Activated CD8-positive, alpha-beta memory T cell treated with anti-CD3 and anti-CD28 coated beads, Interleukin-2, amount 50 U/mL, for 4 hours (primary cell): Measurements from ENCODE around the gene ARF6.
"Not testable (repeated sequence)": the region's sequence is repeated elsewhere in the genome, so short reads cannot be mapped to it uniquely, and the experiment has no call there.

Experiments
- DNase-seq: peaks from one replicate; pipeline ENCODE4 v3.0.0-alpha.2; 2020

Gene ARF6

DNA sequence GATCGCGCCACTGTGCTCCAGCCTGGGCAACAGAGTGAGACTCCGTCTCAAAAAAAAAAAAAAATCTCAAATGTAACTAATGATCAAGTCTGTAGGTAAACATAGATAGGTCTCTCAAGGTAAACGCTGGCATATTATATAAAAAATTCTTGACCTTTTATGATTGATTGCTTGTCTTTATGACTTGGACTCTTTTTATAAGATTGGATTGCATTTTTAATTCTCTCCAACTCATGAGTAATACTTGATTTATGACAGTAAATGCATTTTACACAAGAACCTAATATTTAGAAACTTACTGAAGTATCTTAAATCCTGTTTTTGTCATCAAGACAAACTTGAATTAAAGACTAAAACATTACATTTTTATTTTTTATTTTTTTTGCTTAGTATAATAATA, 16.1 kb downstream of the ARF6 start:
- DNase-seq: no peak

DNA sequence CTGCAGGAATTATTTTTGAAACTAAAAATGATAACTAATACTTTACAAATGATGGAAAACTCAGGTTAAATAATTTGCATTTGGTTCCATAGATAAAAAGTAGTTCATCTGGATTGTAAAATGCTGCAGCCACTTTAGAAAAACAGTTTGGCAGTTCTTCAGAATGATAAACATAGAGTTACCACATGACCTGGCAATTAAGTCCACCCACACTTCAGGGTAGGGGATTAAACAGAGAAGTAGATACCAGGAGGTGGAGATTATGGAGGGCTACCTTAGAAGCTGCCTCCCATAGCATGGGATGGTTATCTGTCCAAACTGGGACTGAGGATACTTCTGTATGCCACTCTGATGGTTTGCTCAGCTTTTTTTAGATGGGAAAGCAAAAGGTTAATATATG, 22.2 kb downstream of the ARF6 start:
- DNase-seq: no peak

DNA sequence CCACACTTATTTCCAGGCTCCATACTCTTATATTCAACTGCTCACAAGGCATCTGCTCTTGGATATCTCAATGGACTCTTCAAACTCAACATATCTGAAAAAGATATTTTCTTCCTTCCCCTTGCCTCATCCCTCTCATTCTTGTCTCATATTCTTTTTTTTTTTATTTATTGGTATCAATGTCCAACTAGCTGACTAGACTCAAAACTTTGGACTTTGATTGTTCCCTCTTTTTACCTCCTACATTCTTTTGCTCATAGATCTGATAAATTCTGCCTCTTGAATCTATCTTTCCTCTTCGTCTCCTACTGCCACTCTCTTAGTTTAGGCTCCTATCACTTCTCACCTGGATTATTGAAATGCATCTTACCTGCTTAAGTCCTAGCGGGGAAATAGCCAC, 25.8 kb downstream of the ARF6 start:
- DNase-seq: no peak

DNA sequence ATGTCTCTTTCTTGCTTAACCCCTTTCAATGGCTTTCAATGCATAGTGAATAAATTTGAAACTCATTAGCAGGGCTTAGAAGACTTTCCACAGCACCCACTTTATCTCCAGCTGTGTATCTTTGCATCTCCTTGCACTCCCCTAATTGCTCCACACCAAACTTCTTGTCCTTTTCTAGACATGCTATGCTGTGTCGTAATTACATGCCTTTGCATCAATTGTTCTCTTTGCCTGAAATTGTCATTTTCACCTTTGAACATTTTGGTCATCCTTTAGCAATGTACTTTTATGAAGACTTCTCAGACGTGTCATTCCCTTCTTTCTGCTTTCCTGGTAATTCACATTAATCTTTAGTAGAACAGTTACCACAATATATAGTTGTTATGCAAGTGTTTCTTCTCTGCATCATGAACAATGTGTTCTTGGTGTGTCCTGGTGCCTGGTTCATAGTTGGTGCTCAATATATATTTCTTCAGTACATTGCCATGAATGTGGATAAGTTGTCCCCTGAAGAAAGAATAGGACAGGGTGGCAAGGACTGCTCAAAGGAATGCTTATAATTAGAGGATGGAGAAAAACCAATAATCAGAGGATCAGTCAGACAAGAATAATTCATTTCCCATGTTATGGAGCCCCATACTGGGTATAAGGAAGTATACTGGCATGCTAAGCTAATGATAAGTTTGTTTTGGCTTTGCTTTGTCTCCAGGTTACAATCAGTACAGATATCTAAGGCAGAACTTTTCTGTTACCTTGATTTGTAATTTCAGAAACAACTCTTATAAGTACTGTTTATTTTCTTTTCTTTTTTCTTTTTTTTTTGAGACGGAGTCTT, 27.2 kb downstream of the ARF6 start:
- DNase-seq: no peak

DNA sequence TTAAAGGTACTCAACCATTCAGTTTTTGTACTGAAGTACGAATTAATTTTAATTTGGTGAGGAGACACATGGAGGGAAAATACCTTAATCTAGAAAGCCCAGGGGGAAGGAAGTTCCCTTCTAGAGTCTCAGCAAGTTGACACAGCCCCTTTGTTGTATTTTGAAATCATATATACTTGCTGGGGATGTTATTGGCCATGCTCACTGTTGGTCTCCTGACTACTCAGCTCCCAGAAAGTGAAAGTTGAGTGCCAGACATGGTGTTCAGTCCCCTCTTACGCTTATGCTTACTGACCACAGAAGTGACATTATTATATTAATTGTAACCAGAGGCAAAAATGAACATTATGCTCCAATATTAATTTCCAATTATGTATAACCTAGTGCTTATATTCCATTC, 28.1 kb downstream of the ARF6 start:
- no peak for DNase-seq

DNA sequence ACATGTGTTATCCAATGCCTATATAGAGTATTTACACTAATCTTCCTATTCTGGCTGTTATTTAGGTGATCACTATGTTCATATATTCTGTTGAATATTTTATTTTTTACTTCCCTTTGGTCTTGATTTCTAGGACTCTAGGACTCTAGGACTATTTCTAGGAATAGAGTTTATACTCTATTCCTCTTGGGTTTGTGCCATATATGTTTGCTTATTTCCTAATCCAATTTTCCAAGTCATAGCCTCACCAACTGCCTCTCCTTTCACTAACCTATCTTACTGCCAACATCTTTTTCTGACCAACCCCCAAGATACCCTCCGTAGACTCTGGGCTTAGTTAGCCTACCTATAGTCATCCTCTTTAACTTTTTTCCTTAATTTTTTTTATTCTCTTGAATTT, 28.5 kb downstream of the ARF6 start:
- DNase-seq: no peak

DNA sequence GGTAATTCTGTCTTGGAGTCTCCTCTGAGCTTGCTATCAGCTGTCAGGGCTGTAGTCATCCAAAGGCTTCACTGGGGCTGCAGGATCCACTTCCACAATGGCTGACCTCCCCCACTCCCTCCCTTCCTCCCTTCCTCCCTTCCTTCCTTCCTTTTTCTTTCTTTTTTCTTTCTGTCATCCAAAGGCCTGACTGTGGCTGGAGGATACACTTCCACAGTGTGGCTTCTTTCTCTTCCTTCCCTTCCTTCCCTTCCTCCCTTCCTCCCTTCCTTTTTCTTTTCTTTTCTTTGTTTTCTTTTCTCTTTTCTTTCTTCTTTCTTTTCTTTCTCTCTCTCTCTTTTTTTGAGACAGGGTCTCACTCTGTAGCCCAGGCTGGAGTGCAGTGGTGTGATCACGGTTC, 30.6 kb downstream of the ARF6 start:
- DNase-seq: no peak

DNA sequence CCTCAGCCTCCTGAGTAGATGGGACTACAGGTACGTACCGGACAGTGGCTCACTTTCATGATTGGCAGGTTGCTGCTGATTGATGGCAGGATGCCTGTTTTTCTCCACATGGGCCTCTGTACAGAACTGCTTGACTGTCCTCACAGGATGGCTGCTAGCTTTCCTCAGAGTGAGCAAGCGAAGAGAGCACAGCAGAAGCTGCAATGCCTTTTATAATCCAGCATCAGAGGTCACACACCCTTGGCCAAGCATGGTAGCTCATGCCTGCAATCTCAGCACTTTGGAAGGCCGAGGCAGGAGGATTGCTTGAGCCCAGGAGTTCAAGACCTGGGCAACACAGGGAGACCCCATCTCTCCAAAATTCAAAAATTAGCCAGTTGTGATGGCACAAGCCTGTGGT, 31.0 kb downstream of the ARF6 start:
- no peak for DNase-seq

DNA sequence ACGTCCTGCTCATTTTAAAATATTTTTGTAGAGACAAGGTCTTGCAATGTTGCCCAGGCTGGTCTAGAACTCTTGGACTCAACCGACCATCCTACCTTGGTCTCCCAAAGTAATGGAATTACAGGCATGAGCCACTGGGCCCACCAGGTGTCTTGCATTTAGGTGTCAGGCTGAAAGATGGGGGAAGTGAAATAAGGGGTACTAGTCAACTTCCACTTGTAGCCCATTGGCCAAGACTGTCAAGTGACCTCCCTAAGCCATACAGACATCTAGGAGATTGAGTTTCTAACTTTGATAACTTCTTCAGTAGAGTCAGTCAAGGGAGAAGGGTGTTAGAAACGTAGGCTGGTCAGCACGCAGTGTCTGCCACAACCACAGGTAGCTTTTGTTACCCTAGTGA, 32.0 kb downstream of the ARF6 start:
- DNase-seq: no peak

DNA sequence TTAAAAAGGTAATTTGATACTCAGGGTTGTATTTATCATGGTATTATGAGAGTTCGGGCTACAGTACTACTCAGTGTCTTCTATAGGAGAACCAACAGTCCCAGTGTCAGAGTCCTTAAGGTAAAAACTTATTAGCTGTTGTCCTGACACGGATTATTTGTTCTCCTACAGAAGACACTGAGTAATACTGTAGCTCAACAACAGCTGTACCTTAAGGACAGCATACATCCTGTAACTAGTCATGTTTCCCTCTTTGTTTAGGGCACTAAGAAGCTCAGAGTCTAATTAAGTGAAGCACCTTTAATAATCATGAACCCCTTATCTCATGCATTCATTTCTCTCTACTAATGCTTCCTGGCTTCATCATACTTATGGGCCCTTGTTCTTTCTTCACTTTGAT, 33.9 kb downstream of the ARF6 start:
- DNase-seq: no peak

DNA sequence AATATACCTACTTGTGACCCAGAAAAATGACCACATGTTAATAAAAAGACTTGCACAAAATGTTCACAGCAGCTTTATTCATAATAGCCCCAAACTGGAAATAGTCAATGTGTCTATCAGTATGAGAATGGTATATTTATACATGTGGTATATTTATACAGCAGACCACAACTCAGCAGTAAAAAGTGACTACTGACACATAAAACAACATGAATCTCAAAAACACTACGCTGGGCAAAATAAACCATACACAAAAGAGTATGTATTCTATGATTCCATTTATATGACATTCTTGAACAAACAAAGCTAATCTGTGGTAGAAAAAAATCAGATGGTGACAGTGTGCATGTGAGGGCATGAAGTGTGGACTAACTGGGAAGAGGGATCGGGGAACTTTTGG, 35.1 kb downstream of the ARF6 start:
- no peak for DNase-seq

DNA sequence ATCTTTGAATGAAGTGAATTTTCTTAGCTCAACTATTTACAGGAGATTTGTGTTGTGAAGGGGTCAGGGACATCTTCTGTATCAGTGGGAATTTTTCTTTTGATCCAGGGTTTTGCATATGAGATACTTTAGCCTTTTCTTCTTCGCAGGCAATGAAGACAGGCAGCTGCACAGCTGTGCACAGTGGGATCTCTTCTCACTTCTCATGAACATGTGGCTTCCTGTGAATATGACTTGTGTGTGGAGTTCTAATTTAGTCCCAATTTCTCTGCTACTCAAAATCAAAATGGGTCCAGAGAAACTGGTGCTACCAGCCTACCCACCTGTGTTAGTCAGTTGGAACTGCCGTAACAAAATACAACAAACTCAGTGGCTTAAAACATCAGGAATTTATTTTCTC, 37.8 kb downstream of the ARF6 start:
- no peak for DNase-seq

DNA sequence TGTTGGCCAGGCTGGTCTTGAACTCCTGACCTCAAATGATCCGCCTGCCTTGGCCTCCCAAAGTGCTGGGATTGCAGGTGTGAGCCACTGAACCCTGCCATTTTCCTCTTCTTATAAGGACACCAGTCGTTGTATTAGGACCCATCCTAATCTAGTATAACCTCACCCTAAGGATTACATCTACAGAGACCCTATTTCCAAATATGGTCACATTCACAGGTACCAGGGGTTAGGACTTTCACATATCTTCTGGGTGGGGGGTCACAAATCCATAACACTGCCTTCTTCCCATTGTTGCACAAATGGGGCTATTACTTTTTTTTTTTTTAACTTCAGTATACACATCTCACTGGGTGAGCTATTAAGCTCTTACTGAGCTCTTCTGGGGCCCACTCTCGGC, 38.6 kb downstream of the ARF6 start:
- DNase-seq: no peak

DNA sequence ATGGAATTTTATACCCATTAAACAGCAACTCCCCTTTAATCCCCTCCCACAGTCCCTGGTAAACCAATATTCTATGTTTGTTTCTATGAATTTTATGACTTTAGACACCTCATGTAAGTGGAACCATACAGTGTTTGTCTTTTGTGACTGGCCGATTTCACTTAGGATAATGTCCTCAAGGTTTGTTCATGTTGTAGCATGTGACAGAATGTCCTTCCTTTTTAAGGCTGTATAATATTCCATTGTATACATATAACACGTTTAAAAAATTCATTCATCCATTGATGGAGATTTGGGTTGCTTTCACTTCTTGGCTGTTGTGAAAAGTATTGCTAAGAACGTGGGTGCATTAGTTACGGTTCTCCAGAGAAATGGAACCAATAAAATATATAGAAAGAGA, 40.2 kb downstream of the ARF6 start:
- no peak for DNase-seq

DNA sequence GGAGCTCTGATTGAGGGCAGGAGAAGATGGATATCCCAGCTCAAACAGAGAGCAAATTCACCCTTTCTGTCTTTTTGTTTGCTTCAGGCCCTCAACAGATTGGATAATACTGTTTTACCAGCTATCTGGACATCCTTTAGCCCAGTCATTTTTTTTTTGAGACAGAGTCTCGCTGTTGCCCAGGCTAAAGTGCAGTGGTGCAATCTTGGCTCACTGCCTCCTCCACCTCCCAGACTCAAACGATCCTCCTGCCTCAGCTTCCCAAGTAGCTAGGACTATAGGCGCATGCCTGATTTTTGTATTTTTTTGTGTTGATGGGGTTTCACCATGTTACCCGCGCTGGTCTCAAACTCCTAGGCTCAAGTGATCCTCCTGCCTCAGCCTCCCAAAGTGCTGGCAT, 40.8 kb downstream of the ARF6 start:
- no peak for DNase-seq

DNA sequence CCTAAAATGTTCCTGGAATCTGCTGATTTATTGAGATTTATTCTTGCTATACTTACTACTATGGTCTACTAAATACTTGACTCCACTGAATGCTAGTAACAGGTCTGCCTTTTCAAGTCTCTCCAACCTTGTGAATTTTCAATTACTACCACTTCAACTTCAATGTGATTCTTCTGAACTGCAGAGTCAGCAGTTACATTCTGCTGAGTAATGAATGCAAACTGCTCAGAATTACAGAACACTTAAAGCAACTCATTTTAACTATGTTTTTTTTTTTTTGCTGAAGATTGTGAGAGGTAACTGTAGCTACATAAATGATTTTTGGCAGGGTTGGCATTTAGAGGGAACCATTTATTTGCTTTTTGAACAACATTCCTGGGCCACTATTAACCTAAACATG, 41.8 kb downstream of the ARF6 start:
- no peak for DNase-seq

DNA sequence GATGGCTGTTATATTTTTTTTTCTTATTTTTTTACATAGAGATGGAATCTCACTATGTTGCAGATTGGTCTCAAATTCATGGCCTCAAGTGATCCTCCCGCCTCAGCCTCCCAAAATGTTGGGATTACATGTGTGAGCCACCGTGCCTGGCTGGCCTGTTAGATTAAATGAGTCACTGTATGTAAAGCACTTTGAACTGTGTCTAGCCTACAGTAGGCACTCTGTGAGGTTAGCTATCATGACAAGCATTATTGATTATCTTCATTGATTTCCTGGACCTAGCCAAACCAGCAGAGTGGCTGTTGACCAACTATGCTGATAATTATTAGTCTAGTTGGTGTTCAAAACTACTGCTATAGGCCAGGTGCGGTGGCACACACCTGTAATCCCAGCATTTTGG, 42.6 kb downstream of the ARF6 start:
- DNase-seq: no peak

DNA sequence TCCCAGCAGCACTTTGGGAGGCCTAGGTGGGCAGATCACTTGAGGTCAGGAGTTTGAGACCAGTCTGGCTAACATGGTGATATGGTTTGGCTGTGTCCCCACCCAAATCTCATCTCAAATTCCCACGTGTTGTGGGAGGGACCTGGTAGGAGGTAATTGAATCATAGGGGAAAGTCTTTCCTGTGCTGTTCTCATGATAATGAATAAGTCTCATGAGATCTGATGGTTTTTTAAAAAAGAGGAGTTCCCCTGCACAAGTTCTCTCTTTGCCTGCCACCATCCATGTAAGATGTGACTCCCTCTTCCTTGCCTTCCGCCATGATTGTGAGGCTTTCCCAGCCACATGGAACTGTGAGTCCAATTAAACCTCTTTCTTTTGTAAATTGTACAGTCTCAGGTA, 43.4 kb downstream of the ARF6 start:
- not testable (repeated sequence) for DNase-seq

DNA sequence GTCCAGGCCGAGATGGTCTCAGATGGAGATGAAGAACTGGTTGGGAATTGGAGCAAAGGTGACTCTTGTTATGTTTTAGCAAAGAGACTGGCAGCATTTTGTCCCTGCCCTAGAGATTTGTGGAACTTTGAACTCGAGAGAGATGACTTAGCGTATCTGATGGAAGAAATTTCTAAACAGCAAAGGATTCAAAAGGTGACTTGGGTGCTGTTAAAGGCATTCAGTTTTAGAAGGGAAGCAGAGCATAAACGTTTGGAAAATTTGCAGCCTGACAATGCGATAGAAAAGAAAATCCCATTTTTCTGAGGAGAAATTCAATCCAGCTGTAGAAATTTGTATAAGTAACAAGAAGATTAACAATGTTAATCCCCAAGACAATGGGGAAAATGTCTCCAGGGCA, 44.0 kb downstream of the ARF6 start:
- DNase-seq: not testable (repeated sequence)

DNA sequence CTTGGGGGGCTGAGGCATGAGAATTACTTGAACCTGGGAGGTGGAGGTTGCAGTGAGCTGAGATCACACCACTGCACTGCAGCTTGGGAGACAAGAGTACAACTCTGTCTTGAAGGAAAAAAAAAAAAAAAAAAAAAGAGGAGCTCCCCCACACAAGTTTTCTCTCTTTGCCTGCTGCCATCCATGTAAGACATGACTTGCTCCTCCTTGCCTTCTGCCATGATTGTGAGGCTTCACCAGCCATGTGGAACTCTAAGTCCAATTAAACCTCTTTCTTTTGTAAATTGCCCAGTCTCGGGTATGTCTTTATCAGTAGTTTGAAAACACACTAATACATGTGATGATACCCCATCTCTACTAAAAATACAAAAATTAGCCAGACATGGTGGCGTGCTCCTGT, 46.3 kb downstream of the ARF6 start:
- DNase-seq: not testable (repeated sequence)

DNA sequence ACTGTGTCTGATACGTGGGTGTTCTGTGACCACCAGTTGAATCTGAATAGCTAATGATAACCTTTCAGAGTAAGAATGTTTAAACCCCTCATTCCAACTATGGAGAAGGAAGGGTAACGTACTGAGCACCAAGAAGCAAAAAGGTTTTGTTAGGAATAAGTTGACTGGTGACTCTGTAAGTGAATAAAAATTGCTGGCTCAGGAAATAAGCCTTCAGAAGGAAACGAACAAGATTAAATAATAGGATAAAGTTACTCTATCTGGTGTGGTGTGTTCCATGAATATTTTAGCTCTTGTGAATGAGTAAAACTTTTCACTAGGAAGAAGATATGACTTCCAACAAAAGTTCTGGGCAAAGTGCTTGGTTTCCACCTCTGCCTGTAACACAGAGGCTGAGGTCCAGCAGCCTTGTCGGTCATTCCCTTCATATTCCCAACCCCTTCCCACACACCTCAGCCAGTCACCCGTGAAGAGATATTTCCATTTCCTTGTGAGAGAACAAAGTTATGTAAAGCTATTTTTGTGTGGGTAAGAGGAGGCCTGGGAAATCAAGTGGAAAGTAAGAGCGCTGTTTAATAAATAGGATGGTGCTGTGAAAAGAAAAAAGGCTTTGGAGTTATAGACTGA, 47.1 kb downstream of the ARF6 start:
- DNase-seq: no peak

DNA sequence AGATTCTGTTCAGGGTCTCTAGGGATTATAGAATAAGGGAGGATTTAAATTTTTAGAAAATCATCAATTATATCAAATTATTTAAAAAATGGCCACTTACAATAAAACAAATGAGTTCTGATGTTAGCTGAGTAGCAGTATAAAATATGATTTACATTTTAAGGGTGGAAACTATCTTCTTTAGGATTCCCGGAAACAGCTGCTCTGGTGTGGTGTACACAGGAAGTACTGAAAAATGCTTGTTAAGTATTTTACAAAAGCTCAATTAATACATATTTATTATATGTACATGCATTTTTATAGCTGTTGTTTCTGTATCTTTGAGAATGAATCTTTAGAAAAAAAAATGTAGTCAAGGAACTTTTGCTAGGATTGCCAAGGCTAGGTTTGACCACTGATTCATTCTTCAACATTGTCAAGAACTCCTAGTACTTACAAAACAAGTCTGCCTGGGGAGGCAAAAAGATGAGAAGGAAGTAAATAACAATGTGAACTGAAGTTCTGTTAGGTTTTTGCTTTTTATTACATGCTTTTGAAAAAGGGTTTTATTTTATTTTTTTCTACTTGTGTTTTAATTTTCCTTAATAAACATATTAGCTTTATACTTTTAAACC, 48.0 kb downstream of the ARF6 start:
- DNase-seq: no peak

DNA sequence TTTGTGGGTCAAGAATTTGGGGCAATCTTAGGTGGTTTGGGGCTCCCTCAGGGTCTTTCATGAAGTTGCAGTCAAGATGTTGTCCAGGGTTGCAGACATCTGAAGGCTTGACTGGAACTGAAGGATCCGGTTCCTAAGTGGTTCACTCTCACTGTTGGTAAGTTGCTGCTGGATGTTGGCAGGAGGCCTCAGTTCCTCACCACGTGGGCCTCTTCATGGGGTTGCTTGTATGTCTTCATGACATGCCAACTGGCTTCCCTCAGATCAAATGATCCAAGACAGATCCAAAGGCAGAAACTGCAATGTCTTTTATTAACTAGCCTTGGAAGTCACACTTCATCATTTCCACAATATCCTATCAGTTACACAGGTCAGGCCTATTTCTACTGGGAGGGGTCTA, 49.2 kb downstream of the ARF6 start:
- no peak for DNase-seq

DNA sequence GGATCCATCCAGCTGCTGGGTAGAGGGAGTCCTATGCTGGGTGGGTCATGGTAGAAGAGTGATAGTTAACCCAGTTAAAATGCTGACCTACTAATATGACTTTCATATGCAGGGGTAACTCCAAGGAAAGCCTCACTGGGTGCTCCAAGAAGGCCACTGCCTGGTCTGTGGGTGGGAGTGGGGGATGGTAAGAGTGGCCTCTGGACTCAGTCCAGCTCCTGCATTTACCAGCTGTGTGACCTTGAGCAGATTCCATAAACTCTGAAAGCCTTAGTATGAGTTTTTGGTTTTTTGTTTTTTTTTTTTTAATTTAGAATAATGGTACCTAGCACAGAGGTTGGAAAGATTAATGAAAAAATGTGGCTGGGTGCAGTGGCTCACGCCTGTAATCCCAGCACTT, 51.6 kb downstream of the ARF6 start:
- no peak for DNase-seq
